T-helper 1 cell treated with Interleukin-12 subunit alpha and Interleukin-12 subunit beta and Interleukin-4 antibody, amounts not matched to agents 30 ng/mL and 1 ng/mL, for 36 hours (primary cell): ENCODE results near the gene TDRD9. TPM values are rescaled to one million over a fixed set of nuclear protein-coding genes. Genes with fewer than 3 reads are reported as not detected.
"Not testable (repeated sequence)": the region's sequence is repeated elsewhere in the genome, so short reads cannot be mapped to it uniquely, and the experiment has no call there.

ENCODE experiments used
- intact Hi-C: fragments of 100-400 bp; cut with micrococcal nuclease; formaldehyde crosslinking; loops from one replicate; pipeline ENCODE4 v1.15.1; 2024
- total RNA-seq: library from RNA; stranded (reverse); gene quantifications from 2 replicates; pipeline ENCODE4 v1.2.3, GENCODE V29; 2022

Gene TDRD9
- not detected in 2 replicates for total RNA-seq

DNA sequence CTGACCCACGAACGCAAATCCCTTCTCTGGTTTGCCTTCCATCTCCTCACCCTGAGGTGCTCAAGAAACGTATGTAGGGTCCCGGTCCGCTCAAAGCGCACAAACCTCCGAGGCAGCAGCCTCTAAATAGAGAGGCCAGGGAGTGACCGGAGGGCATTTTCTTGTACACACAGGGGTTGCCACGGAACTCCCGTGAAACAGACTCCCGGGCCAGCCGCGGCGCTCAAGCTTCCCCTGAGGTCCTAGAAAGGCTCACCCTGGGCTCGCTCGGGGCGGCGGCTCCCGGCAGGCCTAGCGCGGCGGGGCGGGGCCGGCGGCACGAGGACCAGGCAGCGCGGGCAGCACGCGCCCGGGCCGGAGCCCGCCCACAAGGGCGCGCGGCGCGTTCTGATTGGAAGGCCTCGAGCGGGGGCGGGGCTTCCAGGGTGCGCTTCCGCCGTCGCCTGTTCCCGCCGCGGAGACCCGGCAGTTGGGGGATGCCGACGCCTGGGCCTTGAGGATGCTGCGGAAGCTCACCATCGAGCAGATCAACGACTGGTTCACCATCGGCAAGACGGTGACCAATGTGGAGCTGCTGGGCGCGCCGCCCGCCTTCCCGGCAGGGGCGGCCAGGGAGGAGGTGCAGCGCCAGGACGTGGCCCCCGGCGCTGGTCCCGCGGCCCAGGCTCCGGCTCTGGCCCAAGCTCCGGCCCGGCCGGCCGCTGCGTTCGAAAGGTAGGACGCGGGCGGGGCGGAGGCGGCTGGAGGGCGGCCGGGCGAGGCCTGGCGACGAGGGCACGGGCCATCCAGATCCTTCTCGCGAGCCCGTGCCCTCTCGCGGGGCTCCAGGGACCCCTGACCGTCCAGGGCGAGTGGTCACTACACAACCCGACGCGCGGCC is at the start of gene TDRD9:
Gene TDRD9 (plus strand): TSS at position 446 of the 880 bp plus-strand sequence. CDS start 54 bp downstream, at position 500.
- intact Hi-C loops = no loop called here

- intact Hi-C loops = loop anchor here (1.0 kb wide), 1 partner anchor 40 kb away; no protein-coding TSS in a partner anchor
Measured at GRCh38 chr14:103879118-103879569, 49.1 kb upstream of the TDRD9 start.

DNA sequence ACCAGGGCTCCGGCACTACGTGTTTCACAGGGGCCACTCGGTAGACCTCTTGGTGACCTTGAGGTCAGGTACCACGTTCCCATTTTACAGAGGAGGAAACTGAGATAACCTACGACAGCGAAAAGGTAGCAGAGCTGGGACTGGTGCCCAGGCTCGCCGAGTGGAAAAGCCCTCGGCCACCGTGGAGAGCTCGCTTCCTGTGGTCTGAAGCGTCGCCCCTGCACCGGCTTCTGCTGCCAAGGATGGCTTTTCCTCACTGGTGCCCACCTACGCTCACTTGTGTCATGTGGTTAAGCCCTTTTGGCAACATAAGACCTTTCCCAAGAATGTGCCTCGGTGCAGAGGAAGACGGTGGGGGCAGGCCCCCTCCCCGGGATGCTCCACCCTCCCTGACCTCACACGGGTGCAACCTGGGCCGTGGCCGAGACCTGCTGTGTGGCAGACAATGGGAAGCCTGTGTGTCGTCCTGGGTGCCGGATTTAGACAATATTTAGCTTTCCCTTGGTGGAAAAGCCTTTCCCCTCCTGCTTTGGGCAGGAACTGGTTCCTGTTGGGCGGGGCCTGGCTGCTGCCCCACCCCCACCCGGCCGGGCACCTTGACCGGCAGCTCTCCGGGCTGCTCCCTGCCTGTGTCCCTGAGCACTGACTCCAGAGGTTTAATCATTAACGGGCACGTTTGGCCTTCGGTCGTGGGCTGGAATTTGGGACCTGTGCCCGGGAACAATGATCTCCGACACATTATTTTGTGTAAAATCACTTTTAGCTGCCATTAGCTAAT is 48.5 kb upstream of the TDRD9 start:
- intact Hi-C loops = loop anchor here (1.0 kb wide), 1 partner anchor 40 kb away; no protein-coding TSS in a partner anchor

DNA sequence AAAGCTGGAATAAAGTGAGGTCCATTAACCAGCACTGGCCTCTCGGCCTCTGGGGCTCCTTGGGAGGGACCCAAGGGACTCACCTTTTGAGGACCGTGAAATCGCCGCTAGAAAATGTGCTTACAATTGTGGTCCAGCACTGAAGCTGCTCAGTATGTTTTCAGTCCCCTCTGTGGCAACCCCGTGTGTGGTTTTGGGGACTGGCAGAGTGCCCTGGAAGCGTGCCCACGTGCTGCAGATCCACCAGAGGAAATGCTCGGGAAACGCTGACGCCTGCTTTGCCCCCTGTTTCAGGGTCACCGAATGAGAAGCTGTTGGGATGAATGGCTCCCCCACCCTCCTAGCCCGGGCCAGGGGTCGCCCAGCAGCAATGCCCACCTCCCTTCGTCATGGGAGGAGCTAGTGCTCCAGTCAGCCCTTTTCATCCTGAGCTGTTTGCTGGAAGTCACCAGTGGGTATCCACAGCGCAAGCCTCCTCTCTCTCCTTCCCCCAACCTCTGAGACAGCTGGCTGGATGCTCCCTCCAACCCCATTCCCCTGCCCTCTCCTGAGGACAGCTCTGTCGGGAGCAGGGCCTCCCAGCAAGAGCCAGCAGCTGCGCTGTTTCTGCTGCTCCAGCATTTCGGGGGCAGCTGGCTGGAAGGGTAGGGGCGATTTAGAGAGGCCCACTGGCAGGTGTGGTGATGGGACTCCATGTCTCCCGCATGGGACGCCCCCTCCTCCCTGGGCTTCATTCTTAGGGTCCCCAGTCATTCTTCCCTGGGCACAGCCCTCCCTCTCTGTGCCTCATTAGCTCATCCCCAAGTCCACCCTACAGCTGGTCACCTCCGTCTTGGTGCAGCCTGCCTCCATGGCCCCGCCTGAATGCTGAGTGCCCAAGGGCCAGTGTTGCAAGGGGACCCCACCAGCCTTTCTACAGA is 47.6 kb upstream of the TDRD9 start:
- intact Hi-C loops = no loop called here

DNA sequence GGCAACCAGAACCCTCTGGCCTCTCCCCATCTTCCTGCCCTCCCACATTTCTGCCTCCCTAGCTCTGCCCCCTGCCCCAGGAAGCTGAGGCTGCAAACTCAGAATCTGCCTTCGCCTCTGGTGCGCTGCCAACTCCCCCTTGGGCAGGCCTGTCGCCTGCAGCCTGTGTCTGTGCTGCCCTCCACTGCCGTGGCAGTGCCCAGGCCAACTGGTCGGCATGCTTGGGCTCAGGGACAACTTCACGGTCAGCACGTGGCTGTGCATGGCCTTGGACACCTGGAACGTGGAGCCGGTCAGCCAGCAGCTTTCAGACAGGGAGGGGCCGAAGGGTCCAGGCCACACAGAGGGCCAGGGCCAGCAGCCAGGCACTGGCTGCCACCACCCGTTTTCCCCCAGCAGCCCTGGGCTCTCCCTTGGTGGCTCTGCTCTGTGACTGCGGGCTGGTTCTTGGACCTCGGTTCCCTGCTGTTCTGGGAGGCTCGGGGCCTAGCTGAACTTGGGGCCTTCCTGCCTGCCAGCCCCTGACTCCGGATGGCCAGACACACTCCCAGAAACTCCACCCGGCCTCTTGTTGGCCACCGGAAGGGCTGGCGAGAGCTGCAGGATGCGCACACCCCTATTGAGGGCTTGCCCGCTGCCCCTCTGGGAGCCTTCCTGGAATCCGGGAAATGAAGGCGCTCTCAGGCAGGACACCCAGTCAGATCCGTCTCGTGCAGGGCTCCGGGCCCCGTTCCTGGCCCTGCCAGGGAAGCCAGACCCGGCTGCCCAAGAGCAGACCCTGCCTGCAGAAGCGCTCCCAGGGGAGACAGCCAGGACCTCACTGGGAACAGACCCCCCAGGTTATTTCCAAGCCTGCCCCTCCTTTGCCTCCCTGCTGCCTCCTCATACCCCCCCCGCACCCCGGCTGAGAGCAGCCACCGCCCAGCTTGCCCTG is 46.7 kb upstream of the TDRD9 start:
- intact Hi-C loops = no loop called here

GRCh38 chr14:103882503-103883262 is 45.6 kb upstream of the TDRD9 start:
- intact Hi-C loops = no loop called here

- intact Hi-C loops = no loop called here
Measured at GRCh38 chr14:103883263-103883523, 45.1 kb upstream of the TDRD9 start.

- intact Hi-C loops = no loop called here
Measured at GRCh38 chr14:103884854-103885253, 43.4 kb upstream of the TDRD9 start.

DNA sequence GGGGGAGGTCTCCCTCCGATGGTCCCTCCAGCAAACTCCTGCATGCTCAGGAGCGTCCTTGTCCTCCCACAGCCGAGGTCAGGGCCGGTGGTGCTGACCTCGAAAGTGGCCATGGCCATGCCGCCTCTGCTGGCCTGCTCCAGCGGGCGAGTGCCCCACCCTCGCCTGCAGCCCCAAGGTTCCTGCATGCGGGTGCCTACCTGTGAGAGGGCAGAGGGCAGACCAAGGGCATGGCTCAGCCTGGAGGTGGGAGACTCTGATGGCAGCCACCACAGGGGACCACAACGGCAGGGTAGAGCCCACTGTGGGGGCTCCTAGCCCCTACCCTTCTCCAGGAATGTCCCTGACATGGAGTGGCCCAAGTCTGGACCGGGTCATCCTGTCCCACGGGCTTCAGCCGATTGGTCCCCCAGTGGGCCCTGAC is 42.7 kb upstream of the TDRD9 start:
- intact Hi-C loops = no loop called here

GRCh38 chr14:103886304-103887169 is 41.7 kb upstream of the TDRD9 start:
- intact Hi-C loops = no loop called here

DNA sequence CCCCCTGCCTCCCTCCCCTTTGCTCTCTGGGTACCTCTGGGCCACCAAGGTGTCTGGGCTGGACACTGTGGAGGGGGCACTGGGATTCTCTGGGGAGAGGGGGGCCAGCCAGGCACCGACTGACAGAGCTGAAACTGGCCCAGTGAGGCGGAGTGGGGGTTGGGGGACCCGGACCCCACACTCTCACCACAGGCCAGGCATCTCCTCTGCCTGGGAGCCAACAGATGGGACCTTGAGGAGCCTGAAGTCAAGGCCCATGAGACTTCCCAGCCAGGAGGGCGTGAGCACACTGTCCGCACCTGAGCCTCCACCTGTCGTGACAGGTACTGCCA is 41.1 kb upstream of the TDRD9 start:
- intact Hi-C loops = no loop called here

DNA sequence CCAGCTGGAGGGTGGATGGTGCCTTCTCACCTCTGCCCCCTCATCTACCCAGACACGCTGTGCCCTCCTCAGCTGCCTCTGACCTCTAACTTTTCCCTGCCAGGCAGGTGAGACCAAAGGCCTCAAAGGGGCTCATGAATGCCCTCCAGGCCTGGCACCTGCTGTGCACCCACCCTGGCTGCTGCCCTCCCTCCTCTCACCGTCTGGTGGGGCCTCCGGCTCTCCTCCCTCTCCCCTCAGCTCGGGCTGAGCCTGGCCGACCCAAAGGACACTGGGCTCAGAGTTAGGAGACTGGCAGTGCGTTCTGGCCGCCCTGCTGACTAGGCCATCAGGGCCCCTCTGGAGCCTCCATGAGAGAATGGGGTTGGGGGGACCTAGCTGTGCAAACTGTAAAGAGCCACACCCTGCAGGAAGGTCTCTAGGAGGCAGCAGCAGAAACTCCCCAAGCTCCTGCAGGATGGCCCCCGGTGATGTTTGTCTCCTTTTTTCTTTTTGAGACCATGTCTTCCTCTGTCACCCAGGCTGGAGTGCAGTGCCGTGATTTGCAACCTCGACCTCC is 40.6 kb upstream of the TDRD9 start:
- intact Hi-C loops = no loop called here

- intact Hi-C loops = not testable (repeated sequence)
Measured at GRCh38 chr14:103889002-103889312, 39.3 kb upstream of the TDRD9 start.

- intact Hi-C loops = no loop called here
Measured at GRCh38 chr14:103889313-103890051, 38.8 kb upstream of the TDRD9 start.

- intact Hi-C loops = no loop called here
Measured at GRCh38 chr14:103890052-103890371, 38.2 kb upstream of the TDRD9 start.

- intact Hi-C loops = no loop called here
Measured at GRCh38 chr14:103890821-103891666, 37.2 kb upstream of the TDRD9 start.

DNA sequence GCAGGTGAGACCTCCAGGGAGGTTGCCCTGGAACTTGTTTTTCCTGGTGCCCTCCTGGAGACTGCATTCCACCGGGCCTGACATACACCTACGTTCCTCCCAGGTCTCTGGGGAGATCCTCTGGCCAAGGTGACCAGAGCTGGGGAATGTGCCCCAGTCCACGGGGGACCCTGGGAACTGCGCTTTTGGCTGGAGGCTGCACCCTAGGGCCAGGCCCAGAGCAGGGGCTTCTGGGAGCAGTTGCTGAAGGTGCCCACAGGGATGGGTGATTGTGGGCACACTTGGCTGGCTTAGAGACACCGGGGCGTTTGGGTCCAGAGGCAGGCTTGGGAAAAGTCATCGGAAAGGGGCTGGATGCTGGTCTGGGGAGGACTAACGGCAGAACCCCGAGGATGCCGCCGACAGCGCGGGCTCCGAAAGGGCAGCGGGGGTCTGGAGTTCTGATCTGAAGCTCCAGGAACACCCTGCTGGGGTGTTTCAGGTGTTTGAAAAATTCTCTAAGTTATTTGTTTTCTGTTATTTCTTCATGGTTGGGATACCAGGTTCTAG is 36.5 kb upstream of the TDRD9 start:
- intact Hi-C loops = no loop called here
